Activated CD4-positive, alpha-beta T cell treated with anti-CD3 and anti-CD28 coated beads, Interleukin-10, Interleukin-2, amounts not matched to agents 100 ng/mL and 50 ng/mL, durations not matched to agents 16 hours and 8 hours (primary cell): Measurements from ENCODE around the gene ACAD8.
A peak's percentile ranks its signal among the peaks of the same experiment; 100 is the strongest.

Experiments used
- DNase-seq: peaks from one replicate; pipeline ENCODE4 v3.0.0-alpha.2; 2020

The ACAD8 gene

DNA sequence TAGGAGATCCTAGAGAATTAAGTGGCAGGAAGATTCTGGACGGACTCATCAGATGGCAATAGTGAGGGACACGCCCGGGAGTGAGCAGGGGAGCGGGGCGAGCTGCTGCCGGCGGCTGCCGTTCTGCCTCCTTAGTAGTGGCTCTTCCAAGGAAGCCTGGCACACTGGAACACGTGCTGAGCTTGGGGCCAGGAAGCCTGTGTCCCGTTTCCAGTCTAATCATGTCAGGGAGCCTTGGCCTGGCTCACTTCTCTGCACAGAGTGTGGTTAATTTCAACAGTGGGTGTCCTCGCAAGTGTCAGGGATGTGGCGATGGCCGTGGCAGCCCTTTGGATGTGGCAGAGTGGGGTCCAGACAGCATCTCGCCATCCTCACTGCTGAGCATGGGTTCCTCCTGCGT, 39.3 kb downstream of the ACAD8 start:
- DNase-seq: no peak

DNA sequence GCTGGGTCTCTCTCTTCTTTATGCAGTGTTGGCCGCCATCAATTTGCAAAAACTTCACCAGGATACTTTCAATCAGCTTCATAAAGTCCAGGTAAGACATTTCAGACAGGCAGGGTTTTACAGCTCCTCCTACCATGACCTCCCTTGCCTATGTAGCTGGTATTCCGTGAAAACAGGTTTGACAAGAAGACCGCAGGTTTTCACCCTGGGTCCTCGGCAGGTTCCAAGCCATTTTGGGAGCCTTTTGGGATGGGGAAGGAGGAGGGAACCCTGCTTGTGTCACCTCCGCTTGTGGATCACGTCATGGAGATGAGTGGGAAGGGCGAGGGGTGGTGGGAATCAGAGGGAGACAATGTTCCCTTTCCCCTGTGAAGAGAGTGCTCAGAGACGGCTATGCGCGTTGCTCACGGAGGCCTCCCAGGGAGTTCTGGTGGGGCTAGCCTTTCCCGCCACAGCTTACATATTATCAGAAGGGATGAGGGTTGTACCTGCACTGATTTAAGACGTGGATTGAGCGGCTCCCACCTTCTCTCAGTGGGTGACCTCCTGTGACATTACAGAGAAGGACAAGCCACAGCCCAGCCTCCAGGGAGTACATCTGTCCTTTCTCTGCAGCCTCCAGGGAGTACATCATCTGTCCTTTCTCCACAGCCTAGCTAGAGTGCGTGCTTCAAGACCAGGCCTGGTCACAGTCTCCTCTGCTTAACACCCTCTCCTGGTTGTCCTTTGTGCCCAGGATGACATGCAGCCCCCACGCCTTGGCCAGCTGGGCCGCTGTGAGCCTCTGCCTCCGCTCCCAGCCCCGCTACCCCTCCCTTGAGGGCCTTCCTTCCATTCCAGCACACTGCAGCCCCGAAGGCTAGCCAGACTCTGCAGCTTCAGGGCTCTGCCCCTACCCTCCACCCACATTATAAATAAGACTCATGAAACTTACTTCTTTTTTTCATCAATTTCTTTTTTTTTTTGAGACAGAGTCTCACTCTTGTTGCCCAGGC, 40.0 kb downstream of the ACAD8 start:
- no peak for DNase-seq

DNA sequence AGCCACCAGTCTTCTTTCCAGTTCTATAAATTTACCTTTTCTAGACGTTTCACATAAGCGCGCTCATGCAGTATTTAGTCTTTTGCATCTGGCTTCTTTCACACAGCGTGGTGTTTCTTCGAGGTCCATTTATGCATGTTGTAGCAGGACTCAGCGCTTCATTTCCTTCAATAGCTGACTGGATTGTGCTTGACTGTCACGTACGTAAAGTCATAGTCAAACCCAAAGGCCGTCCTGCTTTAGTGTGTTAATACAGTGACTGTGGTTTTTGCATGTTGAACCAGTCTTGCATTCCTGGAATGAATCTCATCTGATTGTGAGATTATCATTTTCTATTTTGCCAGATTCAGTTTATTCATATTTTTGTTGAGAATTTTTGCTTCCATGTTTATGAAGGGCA, 41.3 kb downstream of the ACAD8 start:
- DNase-seq: peak; percentile 66

DNA sequence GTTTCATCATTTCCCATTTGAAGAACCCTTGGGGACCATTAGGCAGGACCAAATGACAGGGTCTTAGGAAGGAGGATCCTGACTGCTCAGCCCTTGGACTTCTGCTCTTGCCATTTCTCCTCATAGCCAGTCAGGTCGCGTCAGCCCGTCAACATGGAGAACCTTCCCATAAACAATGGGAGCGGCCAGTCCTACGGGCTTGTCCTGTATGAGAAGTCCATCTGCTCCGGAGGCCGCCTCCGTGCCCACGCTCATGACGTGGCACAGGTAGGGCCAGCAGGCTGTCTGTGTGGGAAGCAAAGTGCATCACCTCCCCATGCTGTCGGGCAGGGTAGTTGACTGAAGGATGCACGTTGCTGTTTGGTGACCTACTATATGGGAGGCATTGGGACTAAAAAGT, 58.9 kb downstream of the ACAD8 start:
- DNase-seq: no peak

DNA sequence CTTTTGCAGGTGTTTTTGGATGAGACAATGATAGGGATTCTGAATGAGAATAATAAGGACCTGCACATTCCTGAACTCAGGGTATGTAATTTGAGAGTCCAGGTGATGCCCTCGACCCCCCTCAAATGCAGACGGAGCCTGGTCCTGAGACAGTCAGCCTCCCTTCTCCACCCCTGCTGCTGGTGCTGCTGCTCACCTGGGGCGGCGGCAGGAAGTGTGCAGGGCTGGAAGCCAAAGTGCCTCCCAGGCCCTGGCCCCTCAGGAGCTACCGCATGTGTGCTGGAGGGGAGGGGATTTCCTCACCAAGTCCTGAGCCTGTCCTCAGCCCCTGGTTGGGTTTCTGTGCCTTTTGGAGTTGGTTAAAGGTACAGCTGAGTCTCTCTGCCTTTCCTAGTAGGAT, 59.4 kb downstream of the ACAD8 start:
- no peak for DNase-seq

DNA sequence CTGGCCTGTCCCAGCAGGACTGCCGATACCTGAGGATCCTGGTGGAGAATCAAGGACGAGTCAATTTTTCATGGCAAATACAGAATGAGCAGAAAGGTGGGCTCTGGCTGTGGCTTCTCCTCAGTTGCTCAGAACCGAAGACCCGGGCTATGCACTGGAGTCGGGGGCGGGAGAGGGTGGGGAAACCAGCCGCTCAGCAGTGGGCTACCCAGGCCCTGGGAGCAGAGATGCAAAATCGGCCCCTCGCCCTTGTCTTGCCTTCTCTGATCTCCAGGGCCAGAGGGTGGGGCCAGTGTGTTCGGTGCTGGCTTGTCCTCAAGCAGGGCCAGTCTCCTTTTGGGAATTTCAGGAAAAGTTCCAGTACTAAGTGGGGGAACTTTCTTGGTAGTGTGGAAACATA, 60.0 kb downstream of the ACAD8 start:
- no peak for DNase-seq

DNA sequence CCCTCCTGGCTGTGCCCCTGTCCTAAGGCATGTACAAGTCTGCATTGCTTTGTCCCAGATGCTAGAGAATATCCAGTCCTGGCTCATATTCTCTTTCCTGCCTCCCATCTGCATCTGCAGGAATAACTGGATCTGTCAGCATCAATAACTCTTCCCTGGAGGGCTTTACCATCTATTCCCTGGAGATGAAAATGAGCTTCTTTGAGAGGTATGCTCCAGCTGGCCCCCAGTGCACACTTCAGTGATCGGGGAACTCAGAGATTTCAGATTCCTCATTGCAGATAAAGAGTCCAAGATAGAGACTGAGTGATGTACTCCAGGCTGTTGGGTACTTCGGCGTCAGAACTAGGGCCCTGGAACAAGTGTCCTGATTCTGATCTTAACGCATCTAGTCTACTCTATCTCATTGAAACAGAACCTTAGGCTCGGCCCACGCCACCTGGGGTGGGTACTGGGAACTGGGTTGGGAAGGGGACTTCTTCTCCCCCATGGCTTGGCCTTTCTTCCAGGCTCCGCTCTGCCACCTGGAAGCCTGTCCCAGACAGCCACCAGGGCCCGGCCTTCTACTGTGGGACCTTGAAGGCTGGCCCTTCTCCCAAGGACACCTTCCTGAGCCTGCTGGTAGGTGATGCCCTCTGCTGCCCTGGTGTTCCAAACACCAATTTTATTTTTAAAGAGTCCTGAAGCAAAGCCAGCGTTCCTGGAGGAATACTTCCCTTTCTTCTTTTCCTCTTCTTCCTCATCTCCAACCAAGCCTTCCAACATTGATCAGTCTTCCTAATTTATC, 60.6 kb downstream of the ACAD8 start:
- no peak for DNase-seq
